ENCODE measurements around the gene CRK.
A peak's percentile ranks its signal among the peaks of the same experiment; 100 is the strongest.

CRK gene

GRCh38 chr17:1455797-1456599 is at the start of gene CRK:
TSS of gene CRK (minus strand) at chr17:1456232. CDS start at chr17:1456117, 115 bp downstream.
- DNase-seq: peak; percentile 88 to 98

- no peak for DNase-seq
These were observed 49.6 kb upstream of the CRK start for GRCh38 chr17:1505586-1505985.

- DNase-seq: no peak
These were observed 48.8 kb upstream of the CRK start for GRCh38 chr17:1504866-1505265.

GRCh38 chr17:1503699-1504098 is 47.7 kb upstream of the CRK start:
- no peak for DNase-seq

DNA sequence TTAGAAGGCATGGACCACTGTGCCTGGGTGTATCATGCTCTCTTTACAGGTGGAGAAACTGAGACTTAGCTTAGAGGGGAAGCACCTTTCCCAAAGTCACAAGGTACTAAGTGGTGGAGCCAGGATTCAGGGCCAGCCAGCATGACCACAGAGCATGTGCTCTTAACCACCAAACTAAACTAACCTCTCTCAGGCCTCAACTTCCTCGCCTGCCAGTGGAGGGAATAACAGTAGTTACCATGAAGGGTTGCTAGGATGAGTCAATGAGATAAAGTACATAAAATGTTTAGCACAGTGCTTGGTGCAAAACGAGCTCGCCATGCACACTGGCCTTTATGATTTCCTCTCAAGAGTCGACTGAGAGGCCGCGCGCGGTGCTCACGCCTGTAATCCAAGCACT is 42.8 kb upstream of the CRK start:
- no peak for DNase-seq

DNA sequence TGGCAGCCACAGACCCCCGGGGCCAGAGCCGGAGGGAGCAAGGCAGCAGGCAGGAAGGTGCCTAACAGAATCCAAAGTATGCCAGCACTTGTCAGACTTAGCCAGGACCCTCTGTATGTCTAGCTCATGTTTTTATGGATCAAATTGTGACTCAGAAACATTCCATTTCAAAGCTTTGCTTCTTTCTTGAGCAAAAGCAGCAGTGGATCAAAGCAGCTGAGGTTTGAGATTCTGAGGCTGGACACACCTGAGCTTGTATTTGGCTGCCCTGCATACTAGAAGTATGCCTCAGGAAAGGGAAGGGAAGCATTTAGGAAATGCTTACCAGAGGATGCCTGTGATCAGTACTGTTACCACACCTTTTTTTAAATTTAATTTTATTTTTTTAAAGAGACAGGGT is 42.2 kb upstream of the CRK start:
- DNase-seq: no peak

DNA sequence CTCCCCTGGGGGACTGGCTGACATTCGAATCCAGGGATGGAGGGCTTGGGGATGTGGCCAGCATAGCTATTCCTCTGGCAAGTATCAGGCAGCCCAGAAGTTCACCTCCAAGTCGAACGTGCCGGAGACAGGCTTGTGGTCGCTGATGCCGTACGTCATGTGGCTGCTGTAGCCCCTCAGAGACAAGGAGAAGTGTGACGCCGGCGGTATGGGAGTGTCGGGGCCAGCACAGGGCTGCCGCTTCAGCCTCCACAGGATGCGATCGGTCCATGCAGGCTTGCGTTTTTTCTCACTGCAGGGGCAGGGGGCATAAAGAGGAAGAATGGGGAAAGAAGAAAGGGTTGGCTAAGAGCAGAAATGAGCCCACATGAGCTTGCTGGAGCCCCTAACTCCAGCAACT is 41.8 kb upstream of the CRK start:
- no peak for DNase-seq

DNA sequence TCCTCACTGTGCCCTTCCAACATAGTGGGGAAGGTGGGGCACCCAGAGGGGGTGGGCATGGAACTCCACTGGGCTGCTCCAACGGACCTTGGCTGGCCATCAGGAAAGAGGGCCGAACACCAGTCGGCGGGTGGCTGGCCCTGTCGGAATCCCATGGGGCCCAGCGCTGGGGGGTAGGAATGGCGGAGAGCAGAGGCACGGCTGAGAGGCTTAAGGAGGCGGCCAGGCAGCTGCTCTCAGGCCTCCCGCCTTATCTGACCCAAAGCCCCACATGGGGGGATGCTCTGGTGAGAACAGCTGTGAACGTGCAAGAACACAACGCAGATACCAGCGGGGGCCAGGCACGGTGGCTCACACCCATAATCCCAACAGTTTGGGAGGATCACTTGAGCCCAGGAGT is 40.8 kb upstream of the CRK start:
- DNase-seq: no peak

DNA sequence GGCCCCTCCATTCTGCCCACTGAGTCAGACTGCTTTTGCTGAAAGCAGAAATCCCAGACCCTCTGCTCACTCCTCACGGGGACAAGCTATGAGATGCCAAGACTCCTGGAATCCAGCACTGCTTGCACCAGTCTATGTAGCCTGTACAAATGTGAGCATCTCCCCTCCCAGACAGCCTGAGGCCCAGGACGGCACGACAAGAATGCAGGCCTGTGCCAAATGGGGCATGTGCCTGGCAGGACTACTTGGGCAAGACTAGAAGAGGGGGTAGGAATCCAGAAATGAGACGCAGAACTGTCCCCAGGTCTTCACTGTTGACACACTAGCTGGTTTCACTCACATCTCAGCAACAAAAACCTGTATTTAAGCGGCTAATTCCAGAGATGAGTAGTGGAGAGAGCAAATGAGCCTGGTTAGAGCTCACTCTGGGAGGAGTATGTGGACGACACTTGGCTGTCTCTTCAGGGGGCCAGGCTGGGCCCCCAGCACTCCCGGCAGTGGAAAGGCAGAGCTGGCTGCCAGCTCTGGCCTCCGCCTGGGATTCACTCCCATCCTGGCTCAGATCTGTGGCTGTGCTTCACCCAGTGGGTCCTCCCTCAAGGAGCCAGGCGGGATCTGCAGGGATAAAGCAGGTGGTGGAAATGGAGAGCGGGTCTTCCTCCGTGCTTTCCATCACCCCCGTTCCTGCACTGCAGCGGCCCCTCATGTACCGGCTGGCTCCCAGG is 39.4 kb upstream of the CRK start:
- DNase-seq: peak in 1 of 2 experiments; percentile 64

DNA sequence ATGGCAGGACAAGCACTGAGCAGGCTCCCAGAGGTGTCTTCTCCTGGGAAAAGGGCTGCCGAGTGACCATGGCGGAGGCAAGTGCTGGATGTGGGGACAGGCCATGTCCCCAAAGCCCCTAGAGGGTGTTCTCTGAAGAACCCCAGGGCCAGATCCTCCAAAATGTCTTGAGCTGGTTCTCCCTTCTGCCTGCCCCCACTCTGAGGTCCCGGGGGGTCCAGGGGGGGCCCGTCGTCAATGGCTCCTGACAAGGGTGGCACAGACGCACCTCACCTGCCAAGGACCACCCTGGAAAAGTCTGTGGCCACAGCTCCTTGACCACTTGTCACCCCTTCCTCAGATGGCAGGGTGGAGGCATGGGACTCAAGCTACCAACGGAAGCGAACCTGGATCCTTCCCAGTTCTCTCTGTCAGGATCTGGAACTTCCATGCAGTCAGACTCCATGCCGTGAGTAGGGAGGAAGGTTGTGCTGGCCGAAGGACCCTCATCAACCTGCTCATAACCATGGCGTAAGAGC is 38.8 kb upstream of the CRK start:
- no peak for DNase-seq

- no peak for DNase-seq
These were observed 38.2 kb upstream of the CRK start for GRCh38 chr17:1494203-1494602.

- DNase-seq: no peak
These were observed 37.4 kb upstream of the CRK start for GRCh38 chr17:1493291-1493980.

DNA sequence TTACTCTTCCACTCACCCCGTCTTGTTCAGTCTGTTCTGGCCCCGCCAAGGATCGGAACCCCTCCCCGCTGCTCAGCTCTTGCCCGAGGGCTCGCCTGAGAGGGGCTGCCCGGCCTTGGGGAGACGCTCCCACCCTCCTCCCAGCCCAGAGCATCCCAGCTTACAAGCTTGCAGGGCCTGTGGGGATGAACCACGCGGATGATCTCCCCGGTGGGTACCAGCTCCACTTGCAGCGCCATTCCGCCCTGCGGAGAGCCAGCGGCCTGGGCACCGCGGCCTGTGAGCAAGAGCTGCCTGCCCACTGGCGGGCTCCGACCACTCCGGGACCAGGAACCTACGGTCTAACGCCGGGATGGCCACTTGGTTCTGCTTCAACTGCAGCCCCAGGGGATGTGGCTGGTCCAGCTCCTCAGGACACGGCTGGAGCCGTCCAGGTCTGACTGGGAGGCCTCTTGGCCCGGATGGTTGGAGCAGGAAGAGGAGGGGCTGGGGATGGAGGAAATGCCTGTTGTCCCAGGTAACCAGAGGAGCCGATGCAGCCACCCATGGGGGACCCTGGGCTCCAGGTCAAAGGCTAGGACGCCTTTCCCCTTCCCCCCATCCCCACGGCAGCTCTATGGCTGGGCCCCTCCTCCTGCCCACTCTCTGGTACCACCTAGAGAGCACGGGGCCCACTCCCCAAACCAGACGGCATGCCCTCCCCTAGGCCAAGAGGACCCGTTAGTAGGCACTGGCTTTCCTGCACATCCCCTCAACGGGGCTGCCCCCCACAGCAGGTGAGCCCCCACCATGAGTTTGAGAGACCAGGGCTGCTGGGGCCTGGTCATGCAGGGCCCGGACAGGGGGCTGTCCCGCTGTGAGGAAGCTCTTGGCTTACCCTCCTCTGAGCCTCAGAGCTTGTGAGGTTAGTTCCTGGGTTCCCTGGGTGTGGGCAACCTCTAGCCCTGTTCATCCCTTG is 36.5 kb upstream of the CRK start, which contains the start of gene MYO1C:
MYO1C (minus strand) TSS at position 438 of the 958 bp plus-strand sequence; CDS start at position 239, 199 bp downstream.
- DNase-seq: no peak

GRCh38 chr17:1491443-1492248 is 35.6 kb upstream of the CRK start:
- DNase-seq: peak in 1 of 2 experiments; percentile 47

DNA sequence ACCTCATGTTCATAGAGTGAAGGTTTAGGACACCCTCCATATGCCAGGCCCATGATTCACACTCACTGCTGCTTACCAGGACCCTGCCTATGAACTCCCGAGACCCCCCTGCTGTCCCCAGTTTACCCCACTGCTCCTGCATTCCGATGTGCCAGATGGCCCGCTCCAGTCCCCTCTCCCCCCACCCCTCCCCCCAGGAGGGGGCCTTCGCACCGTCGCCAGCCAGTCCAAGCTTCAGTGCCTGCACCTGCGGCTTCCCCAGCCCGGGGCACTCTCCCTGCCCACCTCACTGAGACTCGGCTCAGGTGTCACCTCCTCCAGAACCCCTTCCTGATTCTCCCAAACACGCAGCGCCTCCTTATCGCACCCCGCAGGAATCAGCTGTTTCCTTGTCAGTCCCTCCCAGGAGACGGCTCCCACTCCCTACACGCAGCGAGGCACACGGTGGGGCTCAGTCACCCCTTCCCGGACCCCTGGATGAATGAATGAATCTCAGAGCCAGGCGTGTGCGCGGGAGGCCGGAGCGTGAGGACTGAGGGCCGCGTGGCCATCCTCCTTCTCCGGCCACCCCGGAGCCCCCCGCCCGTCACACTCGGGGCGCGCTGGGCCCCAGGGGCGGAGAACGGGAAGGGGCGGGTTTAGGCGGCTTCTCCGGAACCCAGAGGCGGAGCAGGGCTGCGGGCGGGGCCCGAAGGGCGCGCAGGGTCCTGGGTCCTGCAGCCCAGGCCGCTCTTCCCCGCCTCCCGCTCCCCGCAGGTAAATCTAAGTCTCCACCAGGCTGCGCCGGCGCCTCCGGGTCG is 34.8 kb upstream of the CRK start:
- DNase-seq: peak in 1 of 2 experiments; percentile 60

DNA sequence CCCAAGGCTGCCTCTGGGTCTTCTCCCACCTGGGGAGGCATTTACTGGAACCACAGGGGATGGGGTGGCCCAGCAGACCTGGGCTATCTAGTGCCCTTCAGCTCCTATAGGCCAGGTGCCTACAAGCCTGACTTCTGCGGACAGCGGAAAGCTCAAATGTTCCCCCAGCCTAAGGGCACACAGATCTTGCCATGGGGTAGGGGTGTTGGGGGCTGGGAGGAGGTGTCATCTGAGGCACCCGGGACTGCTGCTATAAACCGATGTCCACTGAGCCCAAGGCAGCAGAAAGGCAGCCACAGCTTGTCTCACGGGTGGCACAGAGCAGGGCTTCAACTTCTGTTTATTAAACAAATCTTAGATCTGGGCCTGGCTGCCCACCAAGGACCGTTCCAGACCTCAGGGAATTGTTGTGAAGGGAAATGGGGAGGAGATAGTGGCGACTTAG is 32.8 kb upstream of the CRK start:
- no peak for DNase-seq

DNA sequence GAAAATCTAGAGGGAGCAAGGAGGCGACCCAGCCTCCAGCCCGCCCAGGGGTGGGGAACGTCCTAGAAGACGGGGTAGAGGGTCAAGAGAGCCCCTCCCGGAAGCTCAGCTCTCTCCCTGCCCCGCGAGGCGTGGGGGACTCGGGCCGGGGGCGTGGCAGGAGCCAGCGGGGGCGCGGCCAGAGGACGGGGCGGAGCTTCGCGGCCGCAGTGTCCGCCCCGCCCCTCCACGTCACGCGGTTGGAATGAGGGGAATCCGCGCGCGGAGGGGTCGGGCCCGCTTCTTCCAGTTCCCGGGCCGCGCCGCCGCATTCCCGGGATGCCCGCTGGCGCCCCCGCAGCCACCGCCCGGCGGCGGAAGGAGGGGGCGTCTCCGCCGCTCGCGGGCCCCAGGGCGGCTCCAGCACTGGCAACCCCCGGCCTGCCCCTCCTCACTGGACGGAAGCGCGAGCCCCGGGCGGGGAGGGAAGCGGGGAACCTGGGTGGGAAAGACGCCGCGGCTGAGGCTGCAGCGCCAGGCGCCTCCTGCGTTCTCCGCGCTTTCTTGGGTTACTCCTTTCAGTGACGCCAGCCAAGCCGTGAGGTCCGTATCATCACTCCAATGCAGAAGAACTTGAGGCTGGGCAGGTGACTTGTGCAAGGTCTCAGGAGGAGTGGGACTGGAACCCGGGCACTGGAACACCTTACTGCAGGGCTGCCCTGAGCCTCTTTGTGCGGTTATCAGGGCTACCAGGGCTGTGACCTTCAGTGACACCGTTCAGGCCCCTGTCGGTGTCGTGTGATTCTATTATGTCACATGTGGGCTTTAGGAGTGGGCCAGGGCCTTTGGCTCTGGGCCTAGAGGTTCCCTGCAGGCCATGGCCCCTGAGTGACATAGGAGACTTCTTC is 32.1 kb upstream of the CRK start:
- peak in 1 of 2 experiments; percentile 75 for DNase-seq

GRCh38 chr17:1486802-1487695 is 31.0 kb upstream of the CRK start:
- no peak for DNase-seq
